ENCODE measurements around the gene ACVR1B. TPM values are rescaled to one million over a fixed set of nuclear protein-coding genes. Genes with fewer than 3 reads are reported as not detected.

The ACVR1B gene
- total RNA-seq, 6 experiments from 2014 or later, result 14.1 to 28.0 (median 25.0) TPM

DNA sequence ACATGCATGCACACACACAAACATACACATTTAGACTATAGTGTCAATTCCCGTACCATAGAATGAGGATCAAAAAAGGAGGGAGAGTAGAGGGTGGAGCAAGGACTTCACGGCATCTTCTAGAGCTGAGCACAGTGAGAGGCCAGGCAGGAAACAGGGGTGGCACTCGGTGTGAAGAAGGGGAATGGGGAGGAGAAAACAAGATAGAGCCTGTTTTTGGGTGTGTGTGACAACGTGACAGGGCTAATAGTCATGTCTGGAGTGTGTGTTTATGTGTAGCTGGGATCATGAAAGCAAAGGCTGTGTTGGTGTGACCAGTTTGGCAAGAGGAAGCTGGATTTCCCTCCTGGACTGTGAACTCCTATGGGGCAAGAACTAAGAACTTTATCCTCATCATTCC is 9.9 kb upstream of the ACVR1B start:
- Histone ChIP-seq H3K27me3 (no peaks in the 10 kb centered on the region), H3K9me3 (peaks cover 0 to 7% (median 0%) of the 10 kb centered on the region in 4 donors), H3K4me1 (no peaks in the 10 kb centered on the region), H3K36me3 (no peaks in the 10 kb centered on the region), H3K27ac (no peak overlapping the region), H3K4me3 (no peak overlapping the region)
- 38% methylated on average over 4 of the region's 4 CpGs for WGBS (ENCODE audit: insufficient coverage, low coverage, low lambda C conversion rate, missing lambda C conversion rate)
- peak in 2 of 4 donors; percentile 20 to 28 for ATAC-seq
- peak in 1 of 3 donors; percentile 37 for DNase-seq
- intact Hi-C loops (cut with DNase I), result no loop called here
- TF ChIP-seq CTCF (IDR thresholded peaks at IDR 0.05), result no peak
- TF ChIP-seq POLR2A (IDR thresholded peaks at IDR 0.05), result no peak

GRCh38 chr12:51942056-51942455 is 9.4 kb upstream of the ACVR1B start:
- peak in 1 of 3 donors; percentile 21 for DNase-seq
- WGBS (ENCODE audit: insufficient coverage, low coverage, low lambda C conversion rate, missing lambda C conversion rate), result 79% methylated on average over 7 of the region's 7 CpGs

GRCh38 chr12:51942501-51943000 is 8.9 kb upstream of the ACVR1B start:
- DNase-seq (peak in 1 of 3 donors; percentile 24), ATAC-seq (no peak)
- Histone ChIP-seq H3K4me1 (no peaks in the 10 kb centered on the region), H3K27ac (no peak overlapping the region), H3K9me3 (peaks cover 0 to 7% (median 0%) of the 10 kb centered on the region in 4 donors), H3K27me3 (no peaks in the 10 kb centered on the region), H3K4me3 (no peak overlapping the region), H3K36me3 (no peaks in the 10 kb centered on the region)
- TF ChIP-seq POLR2A (IDR thresholded peaks at IDR 0.05) (no peak), CTCF (IDR thresholded peaks at IDR 0.05) (no peak)
- intact Hi-C loops (cut with DNase I), result no loop called here
- 83% methylated on average over 4 of the region's 6 CpGs for WGBS (ENCODE audit: insufficient coverage, low coverage, low lambda C conversion rate, missing lambda C conversion rate)

More at GRCh38 chr12:51942056-51942455, 9.4 kb upstream of the ACVR1B start:
- H3K9me3 ChIP-seq, result peaks cover 0 to 7% (median 0%) of the 10 kb centered on the region in 4 donors
- TF ChIP-seq CTCF (IDR thresholded peaks at IDR 0.05), result no peak
- TF ChIP-seq POLR2A (IDR thresholded peaks at IDR 0.05), result no peak
- no peaks in the 10 kb centered on the region for H3K36me3 ChIP-seq
- H3K27me3 ChIP-seq, result no peaks in the 10 kb centered on the region
- H3K4me1 ChIP-seq, result no peaks in the 10 kb centered on the region
- ATAC-seq, result no peak
- no peak overlapping the region for H3K27ac ChIP-seq
- intact Hi-C loops (cut with DNase I), result no loop called here
- H3K4me3 ChIP-seq, result no peak overlapping the region

- WGBS (ENCODE audit: insufficient coverage, low coverage, low lambda C conversion rate, missing lambda C conversion rate), result 100% methylated on average over 1 of the region's 2 CpGs
Observed at GRCh38 chr12:51943346-51943745, 8.2 kb upstream of the ACVR1B start.

More at GRCh38 chr12:51943346-51943745, 8.2 kb upstream of the ACVR1B start:
- H3K9me3 ChIP-seq, result peaks cover 0 to 7% (median 0%) of the 10 kb centered on the region in 4 donors
- no peak overlapping the region for H3K27ac ChIP-seq
- intact Hi-C loops (cut with DNase I), result no loop called here
- ATAC-seq (no peak), DNase-seq (peak in 1 of 3 donors; percentile 6)
- H3K4me1 ChIP-seq, result no peaks in the 10 kb centered on the region
- no peaks in the 10 kb centered on the region for H3K27me3 ChIP-seq
- TF ChIP-seq POLR2A (IDR thresholded peaks at IDR 0.05), result no peak
- no peak for TF ChIP-seq CTCF (IDR thresholded peaks at IDR 0.05)
- H3K4me3 ChIP-seq, result no peak overlapping the region
- no peaks in the 10 kb centered on the region for H3K36me3 ChIP-seq
